ENCODE results near the gene PLEKHG7.
"Not testable (repeated sequence)": the region's sequence is repeated elsewhere in the genome, so short reads cannot be mapped to it uniquely, and the experiment has no call there.

Gene PLEKHG7

GRCh38 chr12:92717202-92717601 lies 14.4 kb downstream of the PLEKHG7 start:
- no peak for DNase-seq

- no peak for DNase-seq
Observed at GRCh38 chr12:92718483-92718990, 15.7 kb downstream of the PLEKHG7 start.

GRCh38 chr12:92719674-92720073 lies 16.9 kb downstream of the PLEKHG7 start:
- DNase-seq, result no peak

GRCh38 chr12:92721130-92721529 lies 18.3 kb downstream of the PLEKHG7 start:
- DNase-seq, result peak; percentile 89

DNA sequence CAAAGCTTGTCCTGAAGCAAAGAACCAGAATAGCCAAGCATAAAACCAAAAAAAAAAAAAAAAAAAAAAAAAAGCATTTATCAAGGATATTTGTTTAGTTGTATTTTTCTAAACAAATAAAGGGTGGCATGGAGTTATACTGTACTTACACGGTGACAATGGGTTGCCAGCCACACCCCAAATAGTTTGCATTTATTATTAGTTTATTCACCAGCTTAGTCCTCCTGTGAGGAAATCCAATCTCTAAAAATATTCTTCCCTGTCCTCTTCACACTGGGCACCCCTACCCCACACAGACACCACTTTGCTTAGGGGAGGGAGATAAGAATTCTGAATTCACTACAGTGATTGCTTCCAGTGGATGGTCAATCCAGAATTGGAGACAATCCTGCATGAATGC lies 18.9 kb downstream of the PLEKHG7 start:
- DNase-seq, result no peak

DNA sequence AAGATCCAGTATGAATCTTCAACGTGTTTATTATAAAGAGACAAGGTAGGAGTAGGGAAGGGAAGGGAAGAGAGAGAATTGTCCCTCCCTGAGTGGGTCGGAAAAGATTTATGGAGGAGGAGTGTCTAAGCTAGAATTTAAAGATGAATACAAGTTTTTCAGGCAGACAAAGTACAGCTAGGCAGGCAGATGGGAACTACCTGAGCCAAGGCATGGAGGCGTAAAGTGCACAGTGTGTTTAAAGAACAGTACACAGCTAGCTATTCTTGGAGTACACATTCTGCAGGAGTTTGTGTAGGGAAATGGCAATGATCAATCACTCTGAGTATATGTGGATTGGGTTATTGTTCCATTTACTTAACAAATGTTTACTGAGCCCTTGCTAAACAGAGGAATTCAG lies 20.1 kb downstream of the PLEKHG7 start:
- no peak for DNase-seq

DNA sequence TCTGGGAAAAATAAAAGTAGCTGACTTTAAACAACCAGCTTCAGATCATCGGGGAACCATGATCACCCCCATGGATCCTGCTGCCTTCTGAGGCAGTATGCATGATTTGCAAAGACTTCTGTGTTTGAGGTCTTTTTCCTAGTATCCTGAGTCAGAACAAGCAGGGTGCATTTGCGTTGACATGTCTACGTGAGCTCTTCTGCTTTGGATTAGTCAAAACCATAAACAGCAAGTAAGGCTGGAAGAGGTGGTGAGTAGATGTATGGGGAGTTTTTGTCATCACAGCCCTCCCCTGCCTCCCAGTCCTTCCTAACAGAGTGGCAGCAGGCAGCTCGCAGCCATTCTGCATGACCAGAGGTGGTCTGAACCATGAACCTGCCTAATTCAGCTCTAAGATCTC lies 24.1 kb downstream of the PLEKHG7 start:
- DNase-seq, result no peak

DNA sequence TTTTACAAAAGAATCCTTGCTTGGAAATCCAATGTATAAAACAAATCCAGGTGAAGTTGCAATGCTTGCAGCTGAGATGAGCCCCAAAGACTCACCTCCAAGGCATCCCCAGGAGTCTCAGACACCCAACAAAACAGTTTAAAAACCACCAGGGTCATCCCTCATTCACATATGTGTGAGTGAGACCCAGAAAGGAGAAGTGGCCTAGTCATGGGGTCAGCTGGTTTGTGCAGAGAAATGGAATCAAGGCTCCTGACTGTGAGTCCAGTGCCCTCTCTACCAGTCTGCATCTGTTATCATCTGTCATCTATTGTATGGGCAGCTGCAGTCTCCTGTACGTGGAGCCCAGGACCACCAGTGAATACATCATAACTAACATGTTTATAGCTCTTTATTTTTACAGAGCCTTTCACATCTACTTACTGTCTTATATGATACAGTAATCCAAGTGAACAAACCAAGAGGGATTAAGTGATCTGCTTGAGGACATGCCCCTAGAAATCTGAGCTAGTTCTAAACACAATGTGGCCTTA lies 27.1 kb downstream of the PLEKHG7 start:
- no peak for DNase-seq

- no peak for DNase-seq
Observed at GRCh38 chr12:92730758-92731157, 28.0 kb downstream of the PLEKHG7 start.

- no peak for DNase-seq
Observed at GRCh38 chr12:92732216-92732615, 29.4 kb downstream of the PLEKHG7 start.

- no peak for DNase-seq
Observed at GRCh38 chr12:92732716-92733115, 29.9 kb downstream of the PLEKHG7 start.

GRCh38 chr12:92733181-92733580 lies 30.4 kb downstream of the PLEKHG7 start:
- DNase-seq, result no peak

- no peak for DNase-seq
Observed at GRCh38 chr12:92733661-92734060, 30.9 kb downstream of the PLEKHG7 start.

- DNase-seq, result peak; percentile 80
Observed at GRCh38 chr12:92735131-92735721, 32.4 kb downstream of the PLEKHG7 start.

DNA sequence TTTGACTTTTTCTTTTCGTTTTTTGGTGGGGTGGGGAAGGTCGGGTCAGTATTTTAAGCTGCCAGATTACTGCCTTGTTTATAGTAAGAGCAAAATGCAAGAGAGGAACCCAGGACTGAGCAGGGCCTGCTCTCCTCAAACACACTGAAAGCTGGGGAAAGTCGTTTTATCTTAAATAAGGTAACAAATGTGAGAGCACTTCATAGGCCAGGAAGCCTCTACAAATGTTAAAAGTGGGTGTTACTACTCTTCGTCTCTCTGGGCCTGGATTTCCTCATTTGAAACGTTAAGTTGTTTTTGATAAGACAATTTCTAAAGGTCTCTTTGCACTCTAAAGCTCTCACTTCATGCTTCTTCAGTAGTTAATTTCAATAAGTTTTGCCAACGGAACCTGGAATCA lies 33.8 kb downstream of the PLEKHG7 start:
- no peak for DNase-seq

DNA sequence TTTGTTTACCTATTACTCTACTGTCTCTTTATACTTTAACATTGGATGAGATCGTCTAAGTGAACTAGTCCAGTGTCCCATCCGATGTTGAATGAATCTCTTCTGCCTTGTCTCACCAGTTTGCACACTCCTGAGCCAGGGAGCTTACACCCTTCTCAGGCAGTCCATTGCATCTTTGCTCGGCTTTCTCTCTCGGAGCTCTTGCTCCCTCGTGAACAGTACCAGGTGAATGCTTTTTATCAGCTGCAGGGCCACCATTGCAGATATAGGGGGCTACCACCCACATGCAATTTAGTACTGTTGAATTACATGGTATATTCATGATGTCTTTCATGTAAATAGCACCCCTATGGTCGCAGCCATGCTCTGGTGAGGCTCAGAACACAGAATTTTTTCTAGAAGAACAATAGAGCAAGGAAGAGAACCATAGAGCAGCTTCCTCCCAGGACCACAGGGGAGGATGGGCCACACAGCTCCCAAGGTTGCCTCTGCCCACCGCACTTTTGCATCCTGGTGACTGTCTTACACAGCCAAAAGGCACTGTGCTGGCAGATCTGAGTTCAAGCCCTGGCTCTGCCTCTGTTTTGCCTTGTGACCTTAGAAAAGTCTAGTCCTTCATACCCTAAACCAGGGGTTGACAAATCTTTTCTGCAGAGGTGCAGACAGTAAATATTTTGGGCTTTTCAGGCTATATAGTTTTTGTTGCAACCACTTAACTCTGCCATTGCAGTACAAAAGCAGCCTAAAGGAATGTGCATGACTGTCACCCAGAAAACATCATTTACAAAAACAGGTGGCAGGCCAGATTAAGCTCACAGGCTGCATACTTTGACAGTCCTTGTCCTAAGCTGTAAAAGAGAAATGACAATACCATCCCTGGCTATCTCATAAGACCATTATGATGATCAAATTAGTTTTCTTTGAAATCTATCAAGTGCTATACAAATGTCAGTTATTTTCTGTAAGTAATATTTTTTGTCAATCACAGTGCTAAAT lies 35.4 kb downstream of the PLEKHG7 start:
- no peak for DNase-seq

DNA sequence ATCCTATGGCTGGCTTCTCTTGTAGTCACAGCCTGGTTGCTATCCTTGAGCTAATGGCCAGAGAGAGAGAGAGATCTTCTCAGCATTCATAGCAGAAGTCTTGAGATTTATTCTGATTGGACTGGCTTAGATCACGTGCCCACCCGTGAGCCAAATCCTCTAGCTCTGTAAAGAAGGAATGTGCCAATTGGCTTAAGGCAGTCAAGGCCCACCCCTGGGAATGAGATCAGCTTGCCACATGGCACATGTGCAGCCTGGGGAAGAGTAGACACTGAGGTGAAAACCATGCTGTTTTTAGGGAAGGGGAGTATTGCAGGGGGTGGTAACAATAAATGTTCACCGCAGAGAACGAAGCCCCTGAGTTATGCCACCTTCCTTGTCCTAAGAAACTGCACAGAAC lies 36.3 kb downstream of the PLEKHG7 start:
- DNase-seq, result no peak

DNA sequence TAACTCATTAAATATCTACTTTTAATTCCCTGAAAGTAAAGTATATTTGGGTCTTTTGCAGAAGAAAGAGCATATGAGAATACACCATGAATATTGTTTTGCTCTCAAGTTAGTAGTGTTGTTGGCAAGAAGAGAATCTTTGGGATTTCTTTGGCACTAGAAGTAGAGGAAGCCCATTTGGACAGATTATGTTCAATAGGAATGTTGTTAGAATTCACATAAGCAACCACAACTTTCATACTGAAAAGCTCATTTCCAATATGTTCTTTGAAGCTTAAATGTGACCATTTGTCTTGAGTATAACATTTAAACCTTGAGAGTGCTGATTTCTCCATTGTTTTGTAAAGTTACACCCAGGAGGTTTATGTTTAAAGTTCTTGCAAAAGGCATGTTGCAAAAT lies 37.6 kb downstream of the PLEKHG7 start:
- no peak for DNase-seq

DNA sequence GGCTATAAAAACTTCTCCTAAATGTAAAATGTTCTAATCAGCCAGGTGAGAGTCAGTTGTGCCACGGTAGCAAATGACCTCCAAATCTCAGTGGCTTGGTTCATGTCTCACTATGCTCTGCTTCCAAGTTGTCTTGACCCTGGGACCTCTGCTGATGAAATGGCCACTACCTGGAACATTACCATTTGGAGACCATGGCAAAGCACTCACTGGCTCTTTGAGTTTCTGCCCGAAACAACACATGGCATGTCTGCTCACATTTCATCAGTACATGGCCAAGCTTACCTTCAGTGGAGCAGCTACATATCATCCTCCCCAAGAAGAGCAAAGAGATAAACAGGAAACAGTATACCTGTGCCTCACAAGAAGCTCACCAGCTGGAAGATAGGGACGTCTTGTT lies 40.2 kb downstream of the PLEKHG7 start:
- no peak for DNase-seq

DNA sequence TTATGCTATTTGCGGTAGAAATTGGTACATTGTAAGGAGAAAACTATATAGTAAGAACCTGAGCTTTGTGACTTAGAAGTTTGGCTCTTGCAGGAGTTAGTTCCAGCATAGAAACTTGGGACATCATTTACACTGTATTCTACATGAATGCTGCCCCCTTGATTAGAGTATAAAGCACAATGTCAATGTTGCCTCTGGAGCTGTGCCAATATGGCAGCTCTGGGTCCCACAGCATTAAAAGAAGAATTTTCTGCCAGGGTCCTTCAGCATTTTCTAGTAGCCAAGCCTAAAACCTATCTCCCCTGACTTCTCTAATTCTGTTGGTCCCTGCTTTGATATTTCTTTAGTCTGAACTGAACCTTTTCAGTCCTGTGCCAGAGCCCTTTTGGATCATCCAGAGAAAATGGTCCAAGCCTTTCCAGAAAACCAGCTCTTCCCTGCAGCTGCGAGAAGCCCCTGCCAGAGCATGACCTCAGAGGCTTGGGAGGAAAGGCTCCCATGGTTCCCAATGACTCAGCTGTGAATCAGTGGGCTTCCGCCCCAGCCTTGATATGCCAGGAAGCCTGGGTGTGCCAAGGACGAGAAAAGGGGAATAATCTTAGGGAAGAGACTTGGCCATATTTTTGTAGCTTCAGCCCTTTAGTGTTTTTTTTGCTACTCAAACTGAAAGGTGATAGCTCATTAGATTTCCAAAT lies 43.2 kb downstream of the PLEKHG7 start:
- DNase-seq, result peak; percentile 89

DNA sequence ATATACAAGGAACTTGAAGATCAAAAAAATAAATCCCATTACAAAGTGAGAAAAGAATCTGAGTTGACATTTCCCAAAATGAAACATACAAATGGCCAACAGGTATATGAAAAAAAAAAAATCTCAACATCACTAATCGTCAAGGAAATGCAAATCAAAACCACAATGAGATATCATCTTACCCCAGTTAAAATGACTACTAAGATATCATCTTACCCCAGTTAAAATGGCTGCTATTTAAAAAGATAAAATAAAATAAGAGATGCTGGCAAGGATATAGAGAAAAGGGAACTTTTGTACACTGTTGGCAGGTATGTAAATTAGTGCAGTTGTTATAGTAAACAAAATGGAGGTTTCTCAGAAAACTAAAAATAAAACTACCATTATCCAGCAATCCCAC lies 44.4 kb downstream of the PLEKHG7 start:
- no peak for DNase-seq

- DNase-seq, result not testable (repeated sequence)
Observed at GRCh38 chr12:92749691-92750090, 46.9 kb downstream of the PLEKHG7 start.

Data from islet precursor cell (in vitro differentiated cells).